ENCODE data around the gene LAIR2.

Gene LAIR2, protein sequence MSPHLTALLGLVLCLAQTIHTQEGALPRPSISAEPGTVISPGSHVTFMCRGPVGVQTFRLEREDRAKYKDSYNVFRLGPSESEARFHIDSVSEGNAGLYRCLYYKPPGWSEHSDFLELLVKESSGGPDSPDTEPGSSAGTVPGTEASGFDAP

DNA sequence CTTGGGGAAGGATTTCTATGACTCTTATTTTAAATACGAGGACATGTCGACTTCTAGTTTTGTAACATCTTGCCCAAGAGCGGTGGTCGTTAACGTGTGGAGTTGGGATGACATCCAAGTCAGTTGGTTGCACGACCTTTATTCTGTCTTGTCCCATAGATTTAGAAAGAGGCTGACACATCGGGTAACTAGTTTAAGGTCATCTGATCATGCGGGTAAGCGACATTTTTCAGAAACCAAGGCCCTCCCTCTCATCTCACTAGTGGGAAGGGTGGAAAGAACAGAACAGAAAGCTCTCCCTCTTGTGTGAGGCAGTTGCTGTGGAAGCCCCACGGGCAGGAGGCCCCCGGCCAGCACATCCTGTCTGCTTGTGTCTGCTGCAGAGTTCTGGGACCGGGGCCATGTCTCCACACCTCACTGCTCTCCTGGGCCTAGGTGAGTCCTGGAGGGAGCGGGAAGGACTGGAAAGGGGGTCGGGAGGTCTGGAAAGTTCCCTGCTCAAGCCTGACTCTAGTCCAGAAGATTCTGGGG is at the start of gene LAIR2:
LAIR2 (plus strand) TSS at position 314 of the 531 bp plus-strand sequence; CDS start at position 402, 88 bp downstream.
- no peak for DNase-seq (ENCODE audit: low spot score)
- TF ChIP-seq, protein P1, sequence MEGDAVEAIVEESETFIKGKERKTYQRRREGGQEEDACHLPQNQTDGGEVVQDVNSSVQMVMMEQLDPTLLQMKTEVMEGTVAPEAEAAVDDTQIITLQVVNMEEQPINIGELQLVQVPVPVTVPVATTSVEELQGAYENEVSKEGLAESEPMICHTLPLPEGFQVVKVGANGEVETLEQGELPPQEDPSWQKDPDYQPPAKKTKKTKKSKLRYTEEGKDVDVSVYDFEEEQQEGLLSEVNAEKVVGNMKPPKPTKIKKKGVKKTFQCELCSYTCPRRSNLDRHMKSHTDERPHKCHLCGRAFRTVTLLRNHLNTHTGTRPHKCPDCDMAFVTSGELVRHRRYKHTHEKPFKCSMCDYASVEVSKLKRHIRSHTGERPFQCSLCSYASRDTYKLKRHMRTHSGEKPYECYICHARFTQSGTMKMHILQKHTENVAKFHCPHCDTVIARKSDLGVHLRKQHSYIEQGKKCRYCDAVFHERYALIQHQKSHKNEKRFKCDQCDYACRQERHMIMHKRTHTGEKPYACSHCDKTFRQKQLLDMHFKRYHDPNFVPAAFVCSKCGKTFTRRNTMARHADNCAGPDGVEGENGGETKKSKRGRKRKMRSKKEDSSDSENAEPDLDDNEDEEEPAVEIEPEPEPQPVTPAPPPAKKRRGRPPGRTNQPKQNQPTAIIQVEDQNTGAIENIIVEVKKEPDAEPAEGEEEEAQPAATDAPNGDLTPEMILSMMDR (IDR thresholded peaks at IDR 0.05; ENCODE audit: extremely low read depth, missing control alignments), result no peak

DNA sequence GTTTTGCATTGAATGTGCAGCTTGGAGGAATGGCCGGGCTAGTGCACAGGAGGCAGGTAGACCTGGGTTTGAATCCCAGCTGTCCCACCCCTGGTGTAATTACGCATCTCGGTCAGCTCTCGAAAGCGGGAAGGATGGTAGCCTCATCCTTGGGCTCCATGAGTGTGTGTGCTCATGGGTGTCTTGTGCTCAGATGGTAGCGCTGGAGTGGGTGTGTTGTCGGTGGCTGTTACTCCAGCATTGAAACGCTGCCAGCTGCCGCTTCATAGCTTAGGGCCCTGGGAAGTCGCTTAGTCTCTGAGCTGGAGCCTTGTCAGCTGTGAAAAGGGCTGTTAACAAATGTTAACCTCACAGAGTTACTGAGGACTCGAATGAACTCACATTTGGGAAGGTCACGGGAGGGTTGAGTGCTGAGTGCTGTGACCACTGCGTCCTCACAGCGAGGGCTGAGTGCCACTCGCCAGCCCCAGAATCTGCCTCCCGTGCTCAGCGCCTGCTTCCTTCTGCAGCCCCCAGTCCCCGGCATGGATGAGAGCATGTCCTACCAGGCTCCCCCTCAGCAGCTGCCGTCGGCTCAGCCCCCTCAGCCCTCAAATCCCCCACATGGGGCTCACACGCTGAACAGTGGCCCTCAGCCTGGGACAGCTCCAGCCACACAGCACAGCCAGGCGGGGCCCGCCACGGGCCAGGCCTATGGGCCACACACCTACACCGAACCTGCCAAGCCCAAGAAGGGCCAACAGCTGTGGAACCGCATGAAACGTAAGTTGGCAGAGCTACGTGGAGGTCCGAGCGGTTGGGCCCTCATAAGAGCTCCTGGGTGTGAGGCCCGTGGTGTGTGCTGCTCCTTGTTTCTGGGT is 48.5 kb upstream of the LAIR2 start:
- TF ChIP-seq, protein P1 (IDR thresholded peaks at IDR 0.05; ENCODE audit: extremely low read depth, missing control alignments), result no peak
- no peak for DNase-seq (ENCODE audit: low spot score)

DNA sequence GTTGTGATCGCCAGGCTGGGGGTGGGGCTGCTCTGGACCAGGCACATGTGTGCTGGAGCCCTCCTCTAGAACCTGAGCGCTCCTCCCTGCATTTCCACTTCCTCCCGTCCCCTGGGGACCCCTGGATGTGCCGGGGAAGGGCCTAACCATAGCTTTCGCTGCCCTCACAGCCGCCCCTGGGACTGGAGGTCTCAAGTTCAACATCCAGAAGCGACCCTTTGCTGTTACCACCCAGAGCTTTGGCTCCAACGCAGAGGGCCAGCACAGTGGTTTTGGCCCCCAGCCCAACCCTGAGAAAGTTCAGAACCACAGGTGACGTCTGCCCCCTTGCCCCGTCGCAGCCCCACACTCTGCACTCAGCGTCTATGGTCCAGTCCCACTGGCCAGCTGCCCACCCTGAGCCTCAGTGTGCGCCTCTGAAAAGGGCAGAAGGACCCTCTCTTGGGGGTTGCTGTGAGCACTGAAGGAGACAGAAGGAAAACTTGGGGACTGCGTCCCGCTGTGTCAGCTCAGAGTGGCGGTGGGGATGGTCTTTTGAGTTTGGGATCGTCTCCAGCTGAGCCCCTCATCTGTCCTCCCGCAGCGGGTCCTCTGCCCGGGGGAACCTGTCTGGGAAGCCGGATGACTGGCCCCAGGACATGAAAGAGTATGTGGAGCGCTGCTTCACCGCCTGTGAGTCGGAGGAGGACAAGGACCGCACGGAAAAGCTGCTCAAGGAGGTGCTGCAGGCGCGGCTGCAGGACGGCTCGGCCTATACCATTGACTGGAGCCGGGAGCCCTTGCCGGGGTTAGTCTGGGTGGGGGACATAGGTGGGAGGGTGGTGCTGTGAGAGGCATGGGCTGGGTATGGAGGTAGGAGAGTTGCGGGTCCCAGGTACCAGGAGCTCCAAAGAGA is 47.6 kb upstream of the LAIR2 start:
- TF ChIP-seq, protein P1 (IDR thresholded peaks at IDR 0.05; ENCODE audit: extremely low read depth, missing control alignments), result no peak
- DNase-seq (ENCODE audit: low spot score), result no peak

DNA sequence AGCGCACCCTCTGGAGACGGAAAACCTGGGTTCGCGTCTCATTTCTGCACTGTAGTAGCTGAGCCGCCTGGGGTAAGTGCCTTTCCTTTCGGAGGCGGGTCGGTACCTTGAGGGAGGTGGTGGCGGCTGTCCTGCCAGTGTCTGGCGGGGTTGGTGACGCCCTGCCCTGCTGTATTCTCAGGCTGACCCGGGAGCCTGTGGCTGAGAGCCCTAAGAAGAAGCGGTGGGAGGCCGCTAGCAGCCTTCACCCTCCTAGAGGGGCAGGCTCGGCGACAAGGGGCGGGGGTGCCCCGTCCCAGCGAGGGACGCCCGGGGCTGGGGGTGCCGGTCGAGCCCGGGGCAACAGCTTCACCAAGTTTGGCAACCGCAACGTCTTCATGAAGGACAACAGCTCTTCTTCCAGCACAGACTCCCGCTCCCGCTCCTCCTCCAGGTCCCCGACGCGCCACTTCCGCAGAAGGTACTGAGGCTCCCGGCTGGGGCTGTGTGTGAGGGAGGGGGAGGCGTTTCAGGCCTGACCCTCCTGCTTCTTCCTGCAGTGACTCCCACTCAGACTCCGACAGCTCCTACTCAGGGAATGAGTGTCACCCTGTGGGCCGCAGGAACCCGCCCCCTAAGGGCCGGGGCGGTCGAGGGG is 46.7 kb upstream of the LAIR2 start:
- no peak for DNase-seq (ENCODE audit: low spot score)
- TF ChIP-seq, protein P1 (IDR thresholded peaks at IDR 0.05; ENCODE audit: extremely low read depth, missing control alignments), result no peak

DNA sequence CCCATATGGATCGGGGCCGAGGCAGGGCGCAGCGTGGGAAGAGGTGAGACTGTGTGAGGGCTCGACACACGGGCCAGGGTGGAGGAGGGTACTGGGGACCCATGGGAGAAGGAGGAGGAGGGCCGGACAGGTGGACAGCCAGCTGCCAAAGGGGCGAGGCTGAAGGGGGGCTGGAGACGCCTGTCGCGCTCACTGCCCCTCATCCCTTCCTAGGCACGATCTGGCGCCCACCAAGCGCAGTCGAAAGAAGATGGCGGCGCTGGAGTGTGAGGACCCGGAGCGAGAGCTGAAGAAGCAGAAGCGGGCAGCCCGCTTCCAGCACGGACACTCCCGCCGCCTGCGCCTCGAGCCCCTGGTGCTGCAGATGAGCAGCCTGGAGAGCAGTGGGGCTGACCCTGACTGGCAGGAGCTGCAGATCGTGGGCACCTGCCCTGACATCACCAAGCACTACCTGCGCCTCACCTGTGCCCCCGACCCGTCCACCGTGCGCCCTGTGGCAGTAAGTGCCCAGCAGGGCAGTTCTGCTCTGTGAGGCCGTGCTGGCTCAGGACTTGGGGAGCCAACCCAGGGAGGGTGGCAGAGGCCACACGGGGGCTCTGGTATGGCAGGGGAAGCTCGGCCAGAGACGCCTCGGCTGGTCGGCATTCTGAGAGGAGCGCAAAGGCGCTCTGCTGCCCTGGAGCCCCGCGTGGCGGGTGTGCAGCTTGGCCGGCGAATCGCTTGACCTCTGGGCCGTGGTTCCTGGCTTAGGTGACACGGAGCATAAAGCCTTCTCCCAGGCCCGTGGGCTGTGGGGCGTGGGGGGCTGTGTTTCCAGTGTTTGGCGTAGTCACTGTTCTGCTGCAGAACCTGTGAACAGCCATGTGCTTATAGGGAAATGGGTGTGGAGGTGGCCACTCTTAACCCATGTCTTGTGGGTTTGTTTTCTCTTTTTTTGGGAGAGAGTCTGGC is 45.9 kb upstream of the LAIR2 start:
- DNase-seq (ENCODE audit: low spot score), result no peak

More for the DNA sequence above, 45.9 kb upstream of the LAIR2 start:
- TF ChIP-seq, protein P1 (IDR thresholded peaks at IDR 0.05; ENCODE audit: extremely low read depth, missing control alignments), result no peak
